ENCODE results near the gene CCDC192.
"Not testable (repeated sequence)": the region's sequence is repeated elsewhere in the genome, so short reads cannot be mapped to it uniquely, and the experiment has no call there.

The CCDC192 gene

GRCh38 chr5:127769386-127769785, 66.2 kb downstream of the CCDC192 start:
- no peak for DNase-seq

GRCh38 chr5:127770272-127770671, 67.1 kb downstream of the CCDC192 start:
- no peak for DNase-seq

GRCh38 chr5:127772531-127772930, 69.3 kb downstream of the CCDC192 start:
- no peak for DNase-seq

- no peak for DNase-seq
These were observed 71.0 kb downstream of the CCDC192 start for GRCh38 chr5:127774221-127774620.

GRCh38 chr5:127776477-127776876, 73.3 kb downstream of the CCDC192 start:
- DNase-seq, result no peak

GRCh38 chr5:127777957-127778356, 74.8 kb downstream of the CCDC192 start:
- DNase-seq, result no peak

- DNase-seq, result not testable (repeated sequence)
These were observed 79.3 kb downstream of the CCDC192 start for GRCh38 chr5:127782450-127782849.

- DNase-seq, result no peak
These were observed 82.1 kb downstream of the CCDC192 start for GRCh38 chr5:127785098-127785927.

- no peak for DNase-seq
These were observed 88.2 kb downstream of the CCDC192 start for GRCh38 chr5:127791439-127791838.

GRCh38 chr5:127791908-127792307, 88.7 kb downstream of the CCDC192 start:
- not testable (repeated sequence) for DNase-seq

- DNase-seq, result no peak
These were observed 89.9 kb downstream of the CCDC192 start for GRCh38 chr5:127793052-127793451.

- DNase-seq, result no peak
These were observed 90.7 kb downstream of the CCDC192 start for GRCh38 chr5:127793879-127794278.

- no peak for DNase-seq
These were observed 93.0 kb downstream of the CCDC192 start for GRCh38 chr5:127796211-127796610.

- no peak for DNase-seq
These were observed 96.2 kb downstream of the CCDC192 start for GRCh38 chr5:127799293-127799905.

- peak; percentile 31 for DNase-seq
These were observed 98.7 kb downstream of the CCDC192 start for GRCh38 chr5:127801751-127802476.

GRCh38 chr5:127802477-127802865, 99.3 kb downstream of the CCDC192 start:
- DNase-seq, result no peak

GRCh38 chr5:127804886-127805426, 101.8 kb downstream of the CCDC192 start:
- DNase-seq, result no peak

- peak; percentile 16 for DNase-seq
These were observed 102.3 kb downstream of the CCDC192 start for GRCh38 chr5:127805448-127805847.

- no peak for DNase-seq
These were observed 103.6 kb downstream of the CCDC192 start for GRCh38 chr5:127806776-127807175.

GRCh38 chr5:127809533-127809932, 106.3 kb downstream of the CCDC192 start:
- no peak for DNase-seq

GRCh38 chr5:127810017-127810416, 106.8 kb downstream of the CCDC192 start:
- DNase-seq, result no peak

- DNase-seq, result no peak
These were observed 107.7 kb downstream of the CCDC192 start for GRCh38 chr5:127810707-127811490.

- no peak for DNase-seq
These were observed 109.4 kb downstream of the CCDC192 start for GRCh38 chr5:127812570-127812969.

All from NCI-H69 (cell line).